ENCODE measurements around the gene ZMIZ1.

DNA sequence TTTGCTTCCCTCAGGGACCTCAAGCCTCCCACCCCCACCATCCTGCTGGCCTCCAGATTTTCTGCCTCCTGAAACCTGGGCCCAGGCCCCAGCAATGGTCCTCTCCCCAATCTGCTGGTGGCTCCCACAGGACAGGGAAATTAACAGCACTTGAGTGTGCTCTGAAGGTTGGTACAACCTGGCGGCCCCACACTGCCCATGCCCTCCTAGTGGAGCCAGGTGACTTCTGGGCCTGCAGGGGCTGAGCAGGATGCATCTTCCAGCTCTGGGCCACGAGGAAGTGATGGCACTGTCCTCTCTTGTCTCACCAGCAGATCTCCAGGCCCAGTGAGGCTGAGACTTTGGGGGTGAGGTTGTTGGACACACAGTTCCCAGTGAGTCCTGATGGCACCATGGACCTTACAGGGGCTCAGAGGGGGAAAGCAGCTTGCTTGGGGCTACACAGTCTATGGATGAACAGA, 3.6 kb upstream of the ZMIZ1 start:
- TF ChIP-seq, protein P1, sequence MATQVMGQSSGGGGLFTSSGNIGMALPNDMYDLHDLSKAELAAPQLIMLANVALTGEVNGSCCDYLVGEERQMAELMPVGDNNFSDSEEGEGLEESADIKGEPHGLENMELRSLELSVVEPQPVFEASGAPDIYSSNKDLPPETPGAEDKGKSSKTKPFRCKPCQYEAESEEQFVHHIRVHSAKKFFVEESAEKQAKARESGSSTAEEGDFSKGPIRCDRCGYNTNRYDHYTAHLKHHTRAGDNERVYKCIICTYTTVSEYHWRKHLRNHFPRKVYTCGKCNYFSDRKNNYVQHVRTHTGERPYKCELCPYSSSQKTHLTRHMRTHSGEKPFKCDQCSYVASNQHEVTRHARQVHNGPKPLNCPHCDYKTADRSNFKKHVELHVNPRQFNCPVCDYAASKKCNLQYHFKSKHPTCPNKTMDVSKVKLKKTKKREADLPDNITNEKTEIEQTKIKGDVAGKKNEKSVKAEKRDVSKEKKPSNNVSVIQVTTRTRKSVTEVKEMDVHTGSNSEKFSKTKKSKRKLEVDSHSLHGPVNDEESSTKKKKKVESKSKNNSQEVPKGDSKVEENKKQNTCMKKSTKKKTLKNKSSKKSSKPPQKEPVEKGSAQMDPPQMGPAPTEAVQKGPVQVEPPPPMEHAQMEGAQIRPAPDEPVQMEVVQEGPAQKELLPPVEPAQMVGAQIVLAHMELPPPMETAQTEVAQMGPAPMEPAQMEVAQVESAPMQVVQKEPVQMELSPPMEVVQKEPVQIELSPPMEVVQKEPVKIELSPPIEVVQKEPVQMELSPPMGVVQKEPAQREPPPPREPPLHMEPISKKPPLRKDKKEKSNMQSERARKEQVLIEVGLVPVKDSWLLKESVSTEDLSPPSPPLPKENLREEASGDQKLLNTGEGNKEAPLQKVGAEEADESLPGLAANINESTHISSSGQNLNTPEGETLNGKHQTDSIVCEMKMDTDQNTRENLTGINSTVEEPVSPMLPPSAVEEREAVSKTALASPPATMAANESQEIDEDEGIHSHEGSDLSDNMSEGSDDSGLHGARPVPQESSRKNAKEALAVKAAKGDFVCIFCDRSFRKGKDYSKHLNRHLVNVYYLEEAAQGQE (IDR thresholded peaks at IDR 0.05): no peak
- TF ChIP-seq, protein P2, sequence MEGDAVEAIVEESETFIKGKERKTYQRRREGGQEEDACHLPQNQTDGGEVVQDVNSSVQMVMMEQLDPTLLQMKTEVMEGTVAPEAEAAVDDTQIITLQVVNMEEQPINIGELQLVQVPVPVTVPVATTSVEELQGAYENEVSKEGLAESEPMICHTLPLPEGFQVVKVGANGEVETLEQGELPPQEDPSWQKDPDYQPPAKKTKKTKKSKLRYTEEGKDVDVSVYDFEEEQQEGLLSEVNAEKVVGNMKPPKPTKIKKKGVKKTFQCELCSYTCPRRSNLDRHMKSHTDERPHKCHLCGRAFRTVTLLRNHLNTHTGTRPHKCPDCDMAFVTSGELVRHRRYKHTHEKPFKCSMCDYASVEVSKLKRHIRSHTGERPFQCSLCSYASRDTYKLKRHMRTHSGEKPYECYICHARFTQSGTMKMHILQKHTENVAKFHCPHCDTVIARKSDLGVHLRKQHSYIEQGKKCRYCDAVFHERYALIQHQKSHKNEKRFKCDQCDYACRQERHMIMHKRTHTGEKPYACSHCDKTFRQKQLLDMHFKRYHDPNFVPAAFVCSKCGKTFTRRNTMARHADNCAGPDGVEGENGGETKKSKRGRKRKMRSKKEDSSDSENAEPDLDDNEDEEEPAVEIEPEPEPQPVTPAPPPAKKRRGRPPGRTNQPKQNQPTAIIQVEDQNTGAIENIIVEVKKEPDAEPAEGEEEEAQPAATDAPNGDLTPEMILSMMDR (IDR thresholded peaks at IDR 0.05; ENCODE audit: low read depth, low read length, missing input control): no peak
- no peak for TF ChIP-seq TAF1 (conservative IDR thresholded peaks at IDR 0.05)
- TF ChIP-seq RAD21 (IDR thresholded peaks at IDR 0.05): no peak
- no peak for TF ChIP-seq MAX (IDR thresholded peaks at IDR 0.05)
- TF ChIP-seq JUND (IDR thresholded peaks at IDR 0.05): no peak
- TF ChIP-seq ATF3 (IDR thresholded peaks at IDR 0.05): no peak
- no peak for TF ChIP-seq YY1 (IDR thresholded peaks at IDR 0.05)
- TF ChIP-seq EGR1 (IDR thresholded peaks at IDR 0.05; ENCODE audit: low read depth in 2 of 2): no peak
- no peak for TF ChIP-seq GABPA (IDR thresholded peaks at IDR 0.05 in 1 of 2, conservative IDR thresholded peaks at IDR 0.05 in 1 of 2)
- no peak for TF ChIP-seq FOXA2 (IDR thresholded peaks at IDR 0.05)
